ENCODE data around the gene MMP15. TPM values are rescaled to one million over a fixed set of nuclear protein-coding genes. Genes with fewer than 3 reads are reported as not detected.

Gene MMP15
- total RNA-seq, 1 donor from 2014 or later: 7.2 TPM

DNA sequence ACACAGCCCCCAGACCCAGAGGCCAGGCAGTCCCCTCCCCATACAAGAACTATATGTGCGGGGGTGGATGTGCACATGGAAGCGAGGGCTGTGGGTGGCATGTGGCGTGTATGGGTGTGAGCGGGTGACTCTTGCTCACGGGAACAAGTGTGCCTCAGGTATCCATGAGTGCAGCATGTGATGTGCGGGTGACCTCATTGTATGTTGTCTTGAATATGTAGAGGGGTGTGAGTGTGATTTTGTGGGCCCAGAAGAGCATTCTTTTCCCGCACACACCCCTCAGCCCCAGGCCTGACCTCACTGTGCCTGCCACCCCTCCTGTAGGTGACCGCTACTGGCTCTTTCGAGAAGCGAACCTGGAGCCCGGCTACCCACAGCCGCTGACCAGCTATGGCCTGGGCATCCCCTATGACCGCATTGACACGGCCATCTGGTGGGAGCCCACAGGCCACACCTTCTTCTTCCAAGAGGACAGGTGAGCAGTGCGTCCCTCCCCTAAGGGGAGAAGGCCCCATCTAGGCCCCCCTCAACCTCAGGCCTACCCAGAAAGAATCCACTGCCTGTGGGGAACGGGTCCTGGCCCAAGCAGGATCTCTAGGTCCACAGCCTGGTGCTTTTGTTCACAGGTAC is 17.4 kb downstream of the MMP15 start:
- Mint-ChIP-seq H3K27me3 (ENCODE audit: insufficient read depth, low read depth) (peaks cover 4% of the 10 kb centered on the region), H3K27ac (no peak overlapping the region), H3K9me3 (no peaks in the 10 kb centered on the region), H3K4me1 (no peaks in the 10 kb centered on the region), H3K4me3 (no peak overlapping the region), H3K36me3 (no peaks in the 10 kb centered on the region)
- no peak for TF ChIP-seq EZH2 (IDR thresholded peaks at IDR 0.05)
- no peak for TF ChIP-seq CTCF (IDR thresholded peaks at IDR 0.05)
- TF ChIP-seq EZH2phosphoT487 (IDR thresholded peaks at IDR 0.05): no peak
- no peaks in the 10 kb centered on the region for H3K36me3 ChIP-seq
- H4K20me1 ChIP-seq (ENCODE audit: low read depth): no peaks in the 10 kb centered on the region
- H3K27me3 ChIP-seq: no peaks in the 10 kb centered on the region
- DNase-seq (ENCODE audit: low spot score): no peak
- no peak overlapping the region for H3K9ac ChIP-seq
- H3K9me3 ChIP-seq (ENCODE audit: low read depth): no peaks in the 10 kb centered on the region
- peaks cover 7% of the 10 kb centered on the region for H3K4me1 ChIP-seq
- no peak overlapping the region for H2AFZ ChIP-seq (replicated peaks)
- H3K79me2 ChIP-seq (ENCODE audit: low read depth): no peaks in the 10 kb centered on the region
- H3K4me3 ChIP-seq: no peak overlapping the region
- H3F3A ChIP-seq (ENCODE audit: low read depth): no peaks in the 10 kb centered on the region
- H3K27ac ChIP-seq: no peak overlapping the region
- no peak overlapping the region for H3K4me2 ChIP-seq

DNA sequence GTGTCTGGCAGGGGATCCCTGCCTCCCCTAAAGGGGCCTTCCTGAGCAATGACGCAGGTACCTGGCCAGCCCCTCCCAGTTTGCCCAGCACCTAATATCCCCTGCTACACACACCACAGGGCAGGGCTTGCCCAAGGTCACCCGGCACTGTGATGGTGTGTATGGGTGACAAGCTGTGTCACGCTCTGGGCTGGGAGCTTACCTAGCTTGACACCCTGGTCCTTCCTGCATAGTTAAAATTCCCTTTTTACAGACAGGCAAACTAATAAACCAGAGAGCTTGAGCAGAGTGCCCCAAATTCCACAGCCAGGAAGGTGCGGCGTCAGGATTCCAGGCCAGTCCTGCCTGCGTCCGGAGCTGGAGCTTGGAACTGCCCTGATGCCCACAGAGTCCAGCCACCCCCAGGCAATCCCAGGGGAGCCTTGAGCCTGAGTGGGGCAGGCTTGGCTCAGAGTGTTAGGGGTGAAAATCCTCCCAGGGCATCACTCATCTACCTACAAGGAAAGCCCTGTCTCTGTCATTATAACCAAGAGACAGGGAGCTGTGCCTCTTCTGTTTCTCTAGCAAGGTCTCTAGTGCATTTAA is 18.1 kb downstream of the MMP15 start:
- no peaks in the 10 kb centered on the region for H3K9me3 ChIP-seq (ENCODE audit: low read depth)
- H3K4me3 ChIP-seq: no peak overlapping the region
- H3K79me2 ChIP-seq (ENCODE audit: low read depth): no peaks in the 10 kb centered on the region
- H3F3A ChIP-seq (ENCODE audit: low read depth): no peaks in the 10 kb centered on the region
- TF ChIP-seq CTCF (IDR thresholded peaks at IDR 0.05): no peak
- no peak for TF ChIP-seq EZH2phosphoT487 (IDR thresholded peaks at IDR 0.05)
- TF ChIP-seq EZH2 (IDR thresholded peaks at IDR 0.05): no peak
- H3K27ac ChIP-seq: no peak overlapping the region
- Mint-ChIP-seq H3K9me3 (no peaks in the 10 kb centered on the region), H3K27me3 (ENCODE audit: insufficient read depth, low read depth) (peaks cover 4% of the 10 kb centered on the region), H3K36me3 (no peaks in the 10 kb centered on the region), H3K4me1 (peaks cover 6% of the 10 kb centered on the region), H3K27ac (peak overlapping the region; percentile 29), H3K4me3 (no peak overlapping the region)
- H3K4me1 ChIP-seq: peaks cover 7% of the 10 kb centered on the region
- no peak overlapping the region for H3K9ac ChIP-seq
- no peak overlapping the region for H2AFZ ChIP-seq (replicated peaks)
- no peaks in the 10 kb centered on the region for H3K27me3 ChIP-seq
- no peaks in the 10 kb centered on the region for H4K20me1 ChIP-seq (ENCODE audit: low read depth)
- H3K36me3 ChIP-seq: no peaks in the 10 kb centered on the region
- H3K4me2 ChIP-seq: no peak overlapping the region
- DNase-seq (ENCODE audit: low spot score): no peak

- Histone ChIP-seq H3K27me3 (no peaks in the 10 kb centered on the region), H3F3A (ENCODE audit: low read depth) (peaks cover 4% of the 10 kb centered on the region), H3K4me3 (no peak overlapping the region), H4K20me1 (ENCODE audit: low read depth) (no peaks in the 10 kb centered on the region), H3K9me3 (ENCODE audit: low read depth) (no peaks in the 10 kb centered on the region), H3K27ac (no peak overlapping the region), H3K79me2 (ENCODE audit: low read depth) (no peaks in the 10 kb centered on the region), H3K36me3 (no peaks in the 10 kb centered on the region), H3K4me1 (peaks cover 12% of the 10 kb centered on the region), H3K9ac (no peak overlapping the region), H2AFZ (replicated peaks) (no peak overlapping the region), H3K4me2 (no peak overlapping the region)
- Mint-ChIP-seq H3K9me3 (no peaks in the 10 kb centered on the region), H3K4me3 (no peak overlapping the region), H3K36me3 (no peaks in the 10 kb centered on the region), H3K27me3 (ENCODE audit: insufficient read depth, low read depth) (peaks cover 2% of the 10 kb centered on the region), H3K27ac (peak overlapping the region; percentile 74), H3K4me1 (peaks cover 11% of the 10 kb centered on the region)
- DNase-seq (ENCODE audit: low spot score): no peak
- TF ChIP-seq CTCF (IDR thresholded peaks at IDR 0.05): no peak
- TF ChIP-seq EZH2phosphoT487 (IDR thresholded peaks at IDR 0.05): no peak
- TF ChIP-seq EZH2 (IDR thresholded peaks at IDR 0.05): no peak
Observed at GRCh38 chr16:58044266-58045019, 18.9 kb downstream of the MMP15 start.

Data from neural progenitor cell (in vitro differentiated cells).